GM19099 (cell line): ENCODE results near the gene ZNF93.

Experiments
- POLR2A ChIP-seq: IDR thresholded peaks from 3 replicates; pipeline ENCODE4 v1.6.1; 2011; ENCODE audit warnings: low read depth; ENCODE audit not compliant: insufficient read length; ENCODE audit errors: extremely low read depth

ZNF93 gene

DNA sequence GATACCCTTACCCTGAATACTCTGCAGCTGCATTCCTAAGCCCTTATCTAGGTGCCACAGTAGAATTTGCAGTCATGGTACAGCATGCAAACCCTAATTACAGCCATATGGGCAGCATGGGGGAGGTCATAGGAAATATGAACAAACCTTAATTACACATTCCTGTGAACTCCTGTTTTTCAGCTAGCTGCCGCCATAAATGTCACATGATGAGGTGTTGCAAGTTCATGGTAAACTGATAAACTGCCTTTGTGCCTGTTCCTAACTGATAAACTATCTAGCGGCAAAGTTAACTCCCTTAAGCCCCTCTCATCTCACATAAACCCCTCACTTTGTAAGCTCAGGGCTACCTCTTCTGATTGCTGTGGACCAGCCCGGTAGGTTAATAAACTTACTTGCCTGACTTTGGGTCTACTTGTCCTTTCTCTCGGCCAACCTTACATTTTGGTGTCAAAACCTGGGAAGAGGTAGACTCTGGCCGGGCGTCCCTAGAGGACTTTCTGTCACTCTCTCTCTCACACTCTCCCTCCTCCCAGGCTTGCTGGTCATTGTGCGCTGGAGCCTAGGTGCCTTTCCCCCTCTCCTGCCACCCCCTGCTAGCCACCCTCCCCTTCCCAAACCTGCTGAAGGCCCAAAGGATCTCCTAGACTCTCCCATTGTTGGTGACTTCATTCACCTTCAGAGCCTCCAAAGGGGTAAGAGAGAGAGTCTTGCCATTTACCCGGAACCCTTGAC is 43.3 kb downstream of the ZNF93 start:
- no peak for TF ChIP-seq POLR2A

DNA sequence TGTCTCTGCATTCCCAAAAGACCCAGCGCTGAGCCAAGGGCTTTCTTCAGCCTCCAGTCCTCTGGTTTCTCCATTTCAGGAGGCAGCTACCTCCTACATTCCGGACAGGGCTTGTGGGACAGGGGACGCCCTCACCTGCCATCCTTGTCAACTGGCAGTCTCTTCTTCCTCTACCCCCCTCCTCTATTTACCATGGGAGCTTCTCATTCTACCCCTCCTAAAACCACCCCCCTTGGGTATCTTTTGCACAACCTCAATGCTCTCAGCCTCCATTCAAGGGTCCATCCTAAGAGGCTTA is 43.8 kb downstream of the ZNF93 start:
- no peak for TF ChIP-seq POLR2A

DNA sequence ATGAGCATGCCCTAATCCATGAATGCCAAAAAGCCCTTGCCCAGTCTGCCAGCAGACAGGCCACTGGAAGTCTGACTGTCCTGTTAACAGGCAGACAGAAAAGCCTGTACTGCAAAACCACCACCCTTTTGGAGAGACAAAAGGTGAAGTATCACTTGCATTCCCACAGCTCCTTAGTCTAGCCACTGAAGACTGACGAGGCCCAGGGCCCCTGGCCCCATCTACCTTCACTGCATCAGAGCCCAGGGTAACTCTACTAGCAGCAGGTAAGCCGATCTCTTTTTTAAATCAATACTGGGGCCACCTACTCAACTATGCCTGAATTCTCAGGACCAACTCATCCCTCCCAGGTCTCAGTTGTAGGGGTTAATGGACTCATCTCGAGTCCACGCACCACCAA is 45.5 kb downstream of the ZNF93 start:
- TF ChIP-seq POLR2A, result no peak

DNA sequence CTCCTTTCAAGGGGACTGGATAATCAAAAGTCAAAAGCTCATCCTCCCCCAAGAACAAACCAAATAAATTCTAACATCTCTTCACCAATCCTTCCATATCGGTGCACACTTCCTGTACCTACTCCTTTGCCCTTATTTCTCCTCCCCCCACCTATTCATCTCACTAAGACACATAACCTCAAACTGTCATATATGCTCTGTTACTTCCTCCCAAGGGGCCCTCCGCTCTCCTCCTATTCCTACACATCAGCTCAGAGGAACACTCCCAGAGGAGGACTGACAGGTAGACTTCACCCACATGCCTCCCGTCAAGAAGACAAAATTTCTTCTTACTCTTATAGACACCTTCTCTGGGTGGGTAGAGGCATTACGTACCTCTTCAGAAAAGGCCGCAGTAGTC is 48.1 kb downstream of the ZNF93 start:
- TF ChIP-seq POLR2A, result no peak

DNA sequence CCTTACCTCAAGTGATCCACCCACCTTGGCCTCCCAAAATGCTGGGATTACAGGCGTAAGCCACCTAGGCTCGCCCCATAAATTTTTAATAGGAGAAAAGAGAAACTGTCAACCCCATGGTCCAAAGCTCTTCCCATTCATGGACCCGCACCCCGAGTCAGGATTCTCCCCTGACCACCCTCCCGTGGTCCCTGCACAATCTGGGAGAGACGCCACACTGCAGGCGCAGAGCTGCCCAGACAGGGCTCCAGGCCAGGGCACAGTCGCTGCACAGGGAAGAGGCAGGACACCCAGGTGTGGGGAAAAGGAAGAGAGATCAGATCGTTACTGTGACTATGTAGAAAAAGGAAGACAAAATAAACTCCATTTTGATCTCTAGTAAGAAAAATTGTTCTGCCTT is 54.5 kb downstream of the ZNF93 start:
- no peak for TF ChIP-seq POLR2A

DNA sequence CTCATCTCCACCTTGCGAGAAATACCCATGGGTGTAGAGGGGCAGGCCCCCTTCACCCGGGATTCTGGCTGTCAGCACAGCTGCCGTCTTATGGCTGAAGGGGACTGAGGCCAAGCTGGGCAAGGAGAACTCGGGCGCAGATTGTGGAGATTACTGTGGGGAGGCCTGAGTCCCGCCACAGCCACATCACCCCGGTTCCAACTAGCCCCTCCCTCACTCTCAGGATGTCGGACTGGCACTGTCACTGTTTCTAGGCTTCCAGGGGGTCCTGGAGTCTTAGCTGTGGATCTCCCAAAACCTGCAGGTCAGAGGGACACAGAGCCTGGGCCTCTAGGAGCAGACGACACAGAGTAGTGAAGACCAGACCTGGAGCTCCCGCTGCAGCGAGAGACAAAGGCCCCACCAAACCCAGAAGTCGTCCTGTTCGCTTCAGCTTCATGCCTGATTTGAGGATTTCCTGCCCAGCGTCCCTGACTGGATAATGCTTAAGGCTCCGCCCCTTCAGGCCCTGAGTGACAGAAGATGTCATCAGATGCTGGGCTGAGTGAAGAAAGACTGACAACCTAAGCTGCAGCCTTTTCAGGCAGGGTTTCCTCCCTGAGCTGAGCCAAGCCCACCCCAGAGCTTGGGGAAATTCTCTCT is 55.8 kb downstream of the ZNF93 start:
- no peak for TF ChIP-seq POLR2A

DNA sequence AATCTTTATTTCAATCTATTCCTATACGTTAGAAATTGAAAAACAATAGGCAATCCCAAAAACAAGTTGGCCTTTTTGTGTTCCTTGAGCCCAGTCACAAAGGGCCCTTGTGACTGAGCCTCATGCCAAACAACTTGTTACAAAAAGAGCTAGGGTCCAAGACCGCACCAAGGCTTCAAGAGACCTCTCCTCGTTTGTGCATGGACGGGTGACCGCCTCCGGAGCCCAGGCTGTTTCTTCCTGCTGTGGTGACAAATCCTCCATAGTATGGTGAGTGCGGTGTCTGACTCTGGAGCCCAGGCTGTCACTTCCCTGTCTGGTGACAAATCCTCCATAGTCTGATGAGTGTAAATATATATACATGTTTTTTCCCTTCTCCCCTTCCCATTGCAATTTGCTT is 63.7 kb downstream of the ZNF93 start:
- no peak for TF ChIP-seq POLR2A

DNA sequence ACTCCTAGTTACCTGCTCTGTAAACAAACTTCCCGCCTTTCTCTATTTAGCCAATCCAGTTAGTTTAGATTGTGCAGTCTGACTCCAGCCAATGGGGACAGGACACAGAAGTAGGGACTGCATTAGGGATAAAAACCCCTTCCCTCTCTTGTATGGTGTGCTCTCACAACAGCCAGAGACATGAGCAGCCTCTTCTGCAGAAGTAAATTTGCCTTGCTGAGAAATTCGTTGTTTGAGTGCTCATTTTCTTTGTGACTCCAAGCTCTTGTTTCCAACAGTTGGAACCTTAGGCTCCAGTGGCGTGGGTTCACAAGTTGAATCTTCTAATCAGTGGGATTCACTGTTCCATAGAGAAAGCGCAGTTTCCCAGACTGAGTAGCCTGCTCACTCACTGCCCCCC is 66.1 kb downstream of the ZNF93 start:
- no peak for TF ChIP-seq POLR2A
